Neuronal stem cell (in vitro differentiated cells): ENCODE results near the gene PCYT1A.

Source experiments
- DNase-seq: peaks from one replicate; pipeline ENCODE4 v3.0.0-alpha.2; 2013; ENCODE audit warnings: low spot score
- H2AFZ ChIP-seq: one replicate; pipeline ENCODE4 v1.6.1; 2013; ENCODE audit warnings: mild to moderate bottlenecking, low read length, inconsistent platforms
- H2AK5ac ChIP-seq: 2 replicates; pipeline ENCODE4 v1.6.1; 2013; ENCODE audit warnings: low read depth, mild to moderate bottlenecking, inconsistent platforms, low read length, moderate library complexity, mixed read lengths
- H2BK120ac ChIP-seq: 2 replicates; pipeline ENCODE4 v1.6.1; 2013; ENCODE audit warnings: low read depth, mild to moderate bottlenecking, inconsistent platforms, low read length, moderate library complexity, mixed read lengths
- H2BK12ac ChIP-seq: one replicate; pipeline ENCODE4 v1.6.1; 2013; ENCODE audit warnings: low read length, inconsistent platforms
- H2BK15ac ChIP-seq: 2 replicates; pipeline ENCODE4 v1.6.1; 2013; ENCODE audit warnings: mild to moderate bottlenecking, low read length, inconsistent platforms, mixed read lengths
- H2BK5ac ChIP-seq: one replicate; pipeline ENCODE4 v1.6.1; 2013; ENCODE audit warnings: inconsistent platforms, mild to moderate bottlenecking, low read length, moderate library complexity
- H3K14ac ChIP-seq: one replicate; pipeline ENCODE4 v1.6.1; 2013; ENCODE audit warnings: low read length, inconsistent platforms
- H3K18ac ChIP-seq: 2 replicates; pipeline ENCODE4 v1.6.1; 2013; ENCODE audit warnings: low read length, inconsistent platforms
- H3K23ac ChIP-seq: 2 replicates; pipeline ENCODE4 v1.6.1; 2013; ENCODE audit warnings: low read depth, mild to moderate bottlenecking, mixed read lengths, low read length, inconsistent platforms; ENCODE audit not compliant: poor library complexity
- H3K27ac ChIP-seq: replicated peaks from 3 replicates; pipeline ENCODE4 v1.5.1; 2013; ENCODE audit warnings: low read length, inconsistent platforms
- H3K27me3 ChIP-seq, 3 experiments: 2 replicates each; pipeline ENCODE4 v1.6.1; 2013; ENCODE audit warnings: low read length in 3 of 3, mild to moderate bottlenecking in 2 of 3, inconsistent platforms in 1 of 3, low read depth in 1 of 3, mixed read lengths in 1 of 3, moderate library complexity in 1 of 3; ENCODE audit not compliant: control insufficient read depth in 3 of 3, insufficient read depth in 3 of 3
- H3K36me3 ChIP-seq, 2 donors: replicated peaks in 1 of 2; 2 replicates each; pipeline ENCODE4 v1.6.1; 2013; ENCODE audit warnings: low read length in 2 of 2; ENCODE audit not compliant: control insufficient read depth in 2 of 2, insufficient read depth in 2 of 2
- H3K4ac ChIP-seq: 2 replicates; pipeline ENCODE4 v1.6.1; 2013; ENCODE audit warnings: inconsistent platforms, mild to moderate bottlenecking, low read length, moderate library complexity
- H3K4me1 ChIP-seq, 2 donors: 1 replicate in 1 of 2; 2 replicates in 1 of 2; pipeline ENCODE4 v1.6.1; 2013; ENCODE audit warnings: low read length in 2 of 2, low read depth in 1 of 2; ENCODE audit not compliant: control insufficient read depth in 2 of 2, insufficient read depth in 1 of 2
- H3K4me2 ChIP-seq: one replicate; pipeline ENCODE4 v1.6.1; 2013; ENCODE audit warnings: mild to moderate bottlenecking, low read length, inconsistent platforms; ENCODE audit not compliant: insufficient read depth, poor library complexity, severe bottlenecking
- H3K4me3 ChIP-seq, 2 donors: 2 replicates each; pipeline ENCODE4 v1.5.1; 2013; ENCODE audit warnings: low read length in 2 of 2, mild to moderate bottlenecking in 2 of 2, inconsistent platforms in 1 of 2, moderate library complexity in 1 of 2
- H3K79me1 ChIP-seq: one replicate; pipeline ENCODE4 v1.6.1; 2013; ENCODE audit warnings: low read depth, mild to moderate bottlenecking, inconsistent platforms, low read length, moderate library complexity
- H3K9ac ChIP-seq: one replicate; pipeline ENCODE4 v1.6.1; 2013; ENCODE audit warnings: mild to moderate bottlenecking, low read depth, low read length, inconsistent platforms; ENCODE audit not compliant: poor library complexity
- H3K9me3 ChIP-seq, 2 donors: replicated peaks in 1 of 2; 2 replicates each; pipeline versions ENCODE3 to v1.6.1; 2013; ENCODE audit warnings: low read length in 2 of 2, mild to moderate bottlenecking in 2 of 2, inconsistent platforms in 1 of 2, low read depth in 1 of 2, mixed read lengths in 1 of 2, moderate library complexity in 1 of 2; ENCODE audit not compliant: control insufficient read depth in 2 of 2, insufficient read depth in 1 of 2
- H4K8ac ChIP-seq: one replicate; pipeline ENCODE4 v1.6.1; 2013; ENCODE audit warnings: low read depth, mild to moderate bottlenecking, inconsistent platforms, low read length, moderate library complexity
- H4K91ac ChIP-seq: one replicate; pipeline ENCODE4 v1.6.1; 2013; ENCODE audit warnings: low read length, low read depth, mild to moderate bottlenecking, inconsistent platforms; ENCODE audit not compliant: poor library complexity
- WGBS, 2 donors: extraction: QIAGEN DNeasy Blood & Tissue Kit; methylation state at CpG; one replicate each; pipeline ENCODE4 v1.1.7; 2013; ENCODE audit warnings: missing lambda C conversion rate in 2 of 2, mixed read lengths in 1 of 2; ENCODE audit not compliant: insufficient read length in 2 of 2, insufficient replicate concordance in 1 of 2; ENCODE audit errors: extremely low coverage in 2 of 2; 5-methylcytosine and 5-hydroxymethylcytosine counted together

Gene PCYT1A

DNA sequence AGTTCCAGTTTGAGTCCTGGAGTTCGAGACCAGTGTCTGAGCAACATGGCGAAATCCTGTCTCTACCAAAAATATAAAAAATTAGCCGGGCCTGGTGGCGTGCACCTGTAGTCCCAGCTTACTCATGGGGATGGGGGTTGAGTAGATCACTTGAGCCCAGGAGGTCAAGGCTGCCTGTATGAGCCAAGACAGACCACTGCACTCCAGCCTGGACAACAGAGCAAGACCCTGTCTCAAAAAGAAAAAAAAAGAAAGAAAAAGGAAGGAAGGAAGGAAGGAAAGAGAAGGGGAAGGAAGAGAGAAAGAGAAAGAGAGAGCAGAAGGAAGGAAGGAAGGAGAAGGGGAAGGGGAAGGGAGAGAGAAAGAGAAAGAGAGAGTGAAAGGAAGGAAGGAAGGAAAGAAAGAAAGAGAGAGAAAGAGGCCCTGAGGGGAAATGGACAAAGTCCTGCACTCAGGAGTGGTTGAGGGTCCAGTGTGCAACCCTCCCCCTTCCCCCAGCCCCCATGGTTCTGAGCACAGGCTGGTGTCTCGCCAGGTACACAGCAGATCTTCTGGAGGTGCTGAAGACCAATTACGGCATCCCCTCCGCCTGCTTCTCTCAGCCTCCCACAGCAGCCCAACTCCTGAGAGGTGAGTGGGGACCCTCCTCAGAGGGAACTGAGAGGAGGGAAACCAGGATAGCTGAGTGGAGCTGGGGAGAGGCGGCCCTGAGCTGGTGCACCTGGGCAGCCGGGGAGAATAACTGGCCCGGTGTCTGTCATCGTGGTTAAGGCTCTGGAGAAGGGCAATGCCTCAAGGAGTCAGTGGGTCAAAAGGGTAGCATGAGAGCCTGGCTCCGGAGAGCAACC lies 70.0 kb downstream of the PCYT1A start:
- Histone ChIP-seq H2BK12ac (no peak overlapping the region), H4K8ac (no peak overlapping the region), H3K27me3 (peaks cover 0 to 8% (median 0%) of the 10 kb centered on the region in 3 experiments), H2AFZ (no peak overlapping the region), H3K23ac (no peak overlapping the region), H3K4ac (no peak overlapping the region), H3K9me3 (no peaks in the 10 kb centered on the region), H2AK5ac (no peak overlapping the region), H3K4me2 (no peak overlapping the region), H3K36me3 (no peaks in the 10 kb centered on the region), H4K91ac (no peak overlapping the region), H2BK15ac (no peak overlapping the region), H3K18ac (peak overlapping the region; percentile 25), H3K4me3 (no peak overlapping the region), H2BK120ac (peak overlapping the region; percentile 90), H3K79me1 (no peaks in the 10 kb centered on the region), H3K14ac (no peak overlapping the region), H2BK5ac (no peak overlapping the region), H3K4me1 (peaks cover 11 to 25% of the 10 kb centered on the region in 2 donors), H3K9ac (no peak overlapping the region), H3K27ac (no peak overlapping the region)
- no CpG with 5 or more reads among the region's 12 CpGs for WGBS, 2 donors
- no peak for DNase-seq

DNA sequence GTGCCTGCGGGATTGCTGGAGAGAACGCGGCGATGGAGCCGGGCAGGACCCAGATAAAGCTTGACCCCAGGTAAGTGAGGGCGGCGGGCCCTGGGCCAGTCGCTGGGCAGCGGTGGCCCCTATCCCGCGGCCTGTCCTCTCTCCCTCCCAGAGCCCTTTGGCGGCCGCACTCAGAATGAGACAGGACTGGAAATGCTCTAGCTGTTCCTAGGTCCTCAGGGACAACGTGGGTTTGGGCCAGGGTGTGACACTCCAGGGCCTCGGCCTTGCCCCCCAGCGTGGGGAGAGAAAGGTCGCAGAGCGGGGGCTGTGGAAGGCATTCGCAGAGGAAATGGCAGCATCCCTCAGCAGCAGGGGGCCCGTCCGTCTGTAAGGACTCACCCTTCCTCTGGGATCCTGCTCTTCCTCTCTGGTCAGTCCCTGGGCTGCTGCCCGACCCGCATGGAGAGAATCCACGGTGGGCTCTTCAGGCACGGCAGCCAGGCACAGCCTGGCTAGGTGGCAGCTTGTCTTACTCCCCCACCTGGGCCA lies 70.8 kb downstream of the PCYT1A start:
- H2BK120ac ChIP-seq = no peak overlapping the region
- H3K36me3 ChIP-seq = no peaks in the 10 kb centered on the region
- no peak for DNase-seq
- H4K8ac ChIP-seq = no peak overlapping the region
- no peak overlapping the region for H2AK5ac ChIP-seq
- peak overlapping the region; percentile 25 for H4K91ac ChIP-seq
- H3K23ac ChIP-seq = peak overlapping the region; percentile 25
- H3K9me3 ChIP-seq = no peaks in the 10 kb centered on the region
- H2BK12ac ChIP-seq = no peak overlapping the region
- H3K18ac ChIP-seq = peak overlapping the region; percentile 59
- H3K4ac ChIP-seq = no peak overlapping the region
- H3K4me2 ChIP-seq = peak overlapping the region; percentile 4
- H3K4me3 ChIP-seq = no peak overlapping the region
- H3K14ac ChIP-seq = peak overlapping the region; percentile 64
- no peak overlapping the region for H3K27ac ChIP-seq
- H2BK5ac ChIP-seq = peak overlapping the region; percentile 44
- peak overlapping the region; percentile 73 for H2BK15ac ChIP-seq
- H3K9ac ChIP-seq = no peak overlapping the region
- no peaks in the 10 kb centered on the region for H3K79me1 ChIP-seq
- WGBS, 2 donors = no CpG with 5 or more reads among the region's 25 CpGs
- peaks cover 0 to 8% (median 0%) of the 10 kb centered on the region in 3 experiments for H3K27me3 ChIP-seq
- H3K4me1 ChIP-seq = peaks cover 11 to 25% of the 10 kb centered on the region in 2 donors
- H2AFZ ChIP-seq = peak overlapping the region; percentile 66

DNA sequence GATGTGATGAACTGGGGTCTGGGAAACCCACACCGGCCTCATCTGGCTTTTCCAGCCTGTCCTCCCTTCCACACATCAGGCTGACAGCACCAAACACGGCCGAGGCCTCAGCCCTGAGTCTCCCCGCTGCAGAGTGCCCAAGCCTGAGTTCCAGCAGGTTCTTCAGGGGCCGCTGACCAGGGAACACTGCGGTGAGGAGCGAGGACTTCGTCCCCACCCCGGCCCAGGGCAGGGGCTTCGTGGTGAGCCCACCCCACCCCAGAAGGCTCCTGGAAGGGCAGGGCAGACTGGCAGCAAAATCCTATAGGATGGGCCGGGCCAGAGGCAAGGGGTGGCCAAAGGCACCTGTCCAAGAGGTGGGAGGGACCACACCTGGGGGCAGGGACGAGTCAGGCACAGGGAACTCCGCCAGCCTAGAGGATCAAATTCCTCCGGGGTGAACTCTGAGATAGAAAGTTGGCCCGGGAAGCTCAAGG lies 71.4 kb downstream of the PCYT1A start, which contains the start of gene SLC51A:
Gene SLC51A, plus strand, starts transcription at position 446 of the 476 bp plus-strand sequence. CDS start 179 bp downstream, outside the sequence.
- peak within 1 kb of the TSS; percentile 59 for H3K18ac ChIP-seq
- peak within 1 kb of the TSS; percentile 5 for H2AK5ac ChIP-seq
- peak within 1 kb of the TSS; percentile 25 for H4K91ac ChIP-seq
- WGBS, 2 donors = no CpG with 5 or more reads among the region's 15 CpGs
- no peak within 1 kb of the TSS for H3K4ac ChIP-seq
- H3K23ac ChIP-seq = peak within 1 kb of the TSS; percentile 25
- peak within 1 kb of the TSS; percentile 64 for H3K14ac ChIP-seq
- H3K4me3 ChIP-seq = no peak within 1 kb of the TSS
- no peak within 1 kb of the TSS for H3K9ac ChIP-seq
- peaks cover 0 to 8% (median 0%) of the 10 kb centered on the region in 3 experiments for H3K27me3 ChIP-seq
- H3K9me3 ChIP-seq = no peaks in the 10 kb centered on the region
- peak within 1 kb of the TSS; percentile 66 for H2AFZ ChIP-seq
- no peak within 1 kb of the TSS for H2BK12ac ChIP-seq
- peak within 1 kb of the TSS; percentile 44 for H2BK5ac ChIP-seq
- peak within 1 kb of the TSS; percentile 73 for H2BK15ac ChIP-seq
- no peak within 1 kb of the TSS for H3K27ac ChIP-seq
- no peak within 1 kb of the TSS for H2BK120ac ChIP-seq
- H3K4me2 ChIP-seq = peak within 1 kb of the TSS; percentile 4
- DNase-seq = no peak
- H3K4me1 ChIP-seq = peaks cover 11 to 25% of the 10 kb centered on the region in 2 donors
- no peak within 1 kb of the TSS for H4K8ac ChIP-seq
- H3K36me3 ChIP-seq = no peaks in the 10 kb centered on the region
- H3K79me1 ChIP-seq = no peaks in the 10 kb centered on the region

DNA sequence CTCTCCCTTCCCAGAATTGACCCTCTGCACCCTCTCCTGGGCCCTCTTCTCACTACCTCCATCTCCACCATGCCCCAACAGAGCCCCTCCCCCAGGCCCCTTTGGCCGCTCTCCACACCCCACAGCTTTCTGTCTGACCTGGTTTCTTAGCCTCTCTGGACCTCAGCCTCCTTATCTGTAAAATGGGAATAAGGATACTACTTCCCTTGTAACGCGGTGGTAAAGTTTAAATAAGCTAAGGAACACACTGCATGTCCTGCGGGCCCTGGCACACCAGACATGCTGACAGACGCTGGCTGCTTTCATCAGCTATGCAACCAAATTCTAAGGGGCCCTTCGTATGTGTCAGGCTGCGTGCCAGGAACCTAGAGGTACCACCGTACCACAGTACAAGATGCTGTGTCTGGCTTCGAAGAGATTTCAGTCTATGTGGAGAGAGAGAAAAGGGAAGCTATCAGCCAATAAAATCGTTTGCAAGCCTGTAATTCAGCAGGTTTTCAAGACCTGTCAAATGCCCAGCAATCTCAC lies 72.0 kb downstream of the PCYT1A start:
- Histone ChIP-seq H2BK12ac (no peak overlapping the region), H2AK5ac (no peak overlapping the region), H3K14ac (no peak overlapping the region), H3K23ac (no peak overlapping the region), H2BK5ac (no peak overlapping the region), H4K91ac (no peak overlapping the region), H2BK15ac (no peak overlapping the region), H3K4me3 (no peak overlapping the region), H3K79me1 (no peaks in the 10 kb centered on the region), H3K9me3 (no peaks in the 10 kb centered on the region), H3K4ac (no peak overlapping the region), H3K9ac (no peak overlapping the region), H4K8ac (no peak overlapping the region), H3K18ac (peak overlapping the region; percentile 27), H3K4me1 (peaks cover 11 to 25% of the 10 kb centered on the region in 2 donors), H3K27ac (no peak overlapping the region), H3K4me2 (no peak overlapping the region), H2BK120ac (no peak overlapping the region), H2AFZ (no peak overlapping the region), H3K36me3 (no peaks in the 10 kb centered on the region), H3K27me3 (peaks cover 0 to 8% (median 2%) of the 10 kb centered on the region in 3 experiments)
- WGBS, 2 donors = no CpG with 5 or more reads among the region's 10 CpGs
- DNase-seq = no peak
